ENCODE results near the gene RUNX3. TPM values are rescaled to one million over a fixed set of nuclear protein-coding genes. Genes with fewer than 3 reads are reported as not detected.

RUNX3 gene
- total RNA-seq, 2 donors from 2014 or later: 1.3 to 2.4 TPM

DNA sequence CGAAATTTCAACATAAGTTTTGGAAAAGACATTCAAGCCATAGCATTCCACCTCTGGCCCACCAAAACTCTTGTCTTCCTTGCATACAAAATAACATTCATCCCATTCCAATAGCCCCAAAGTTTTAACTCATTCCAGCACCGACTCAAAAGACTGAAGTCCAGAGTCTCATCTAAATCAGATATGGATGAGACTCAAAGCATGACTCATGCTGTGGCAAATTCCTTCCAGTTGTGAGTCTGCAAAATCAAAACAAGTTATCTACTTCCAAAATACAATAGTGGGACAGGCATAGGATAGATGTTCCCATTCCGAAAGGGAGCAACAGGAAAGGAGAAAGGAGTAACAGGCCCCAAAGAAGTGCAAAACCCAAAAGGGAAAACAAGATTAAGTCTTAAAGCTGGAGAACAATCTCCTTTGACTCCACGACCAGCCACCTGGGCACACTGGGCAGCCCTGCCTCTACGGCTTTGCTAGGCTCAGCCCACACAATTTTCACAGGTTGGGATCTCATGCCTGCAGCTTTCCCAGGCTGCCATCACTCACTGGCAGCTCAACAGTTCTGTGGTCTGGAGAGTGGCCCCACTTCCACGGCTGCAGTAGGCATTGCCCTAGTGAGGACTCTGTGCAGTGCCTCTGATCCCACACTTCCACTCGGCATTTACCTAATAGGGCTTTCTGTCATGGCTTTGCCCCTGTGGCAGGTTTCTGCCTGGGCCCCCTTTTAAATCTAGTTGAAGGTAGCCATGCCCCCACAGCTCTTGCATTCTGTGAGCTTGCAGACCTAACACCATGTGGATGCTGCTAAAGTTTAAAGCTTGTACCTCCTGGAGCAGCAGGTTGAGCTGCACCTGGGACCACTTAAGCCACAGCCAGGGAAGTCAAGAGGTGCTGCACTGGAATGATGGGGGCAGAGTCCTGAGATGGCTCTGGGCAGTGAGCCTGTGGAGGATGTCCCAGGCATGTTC lies 51.0 kb downstream of the RUNX3 start:
- DNase-seq (no peak), ATAC-seq (no peak)
- intact Hi-C loops (cut with DNase I): no loop called here

DNA sequence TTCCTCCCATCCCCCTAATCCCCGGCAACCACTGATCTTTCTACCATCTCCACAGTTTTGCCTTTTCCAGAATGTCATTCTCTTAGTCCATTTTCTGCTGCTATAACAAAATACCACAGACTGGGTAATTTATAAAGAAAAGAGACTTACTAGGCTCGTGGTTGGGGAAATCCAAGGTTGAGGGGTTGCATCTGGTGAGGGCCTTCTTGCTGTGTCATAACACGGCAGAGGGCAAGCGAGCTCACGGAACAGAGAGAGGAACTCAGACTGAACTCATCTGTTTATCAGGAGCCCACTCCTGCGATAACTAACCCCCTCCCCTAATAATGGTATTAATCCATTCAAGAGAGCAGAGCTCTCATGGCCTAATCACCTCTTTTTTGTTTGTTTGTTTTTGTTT lies 52.0 kb downstream of the RUNX3 start:
- intact Hi-C loops (cut with DNase I): no loop called here

DNA sequence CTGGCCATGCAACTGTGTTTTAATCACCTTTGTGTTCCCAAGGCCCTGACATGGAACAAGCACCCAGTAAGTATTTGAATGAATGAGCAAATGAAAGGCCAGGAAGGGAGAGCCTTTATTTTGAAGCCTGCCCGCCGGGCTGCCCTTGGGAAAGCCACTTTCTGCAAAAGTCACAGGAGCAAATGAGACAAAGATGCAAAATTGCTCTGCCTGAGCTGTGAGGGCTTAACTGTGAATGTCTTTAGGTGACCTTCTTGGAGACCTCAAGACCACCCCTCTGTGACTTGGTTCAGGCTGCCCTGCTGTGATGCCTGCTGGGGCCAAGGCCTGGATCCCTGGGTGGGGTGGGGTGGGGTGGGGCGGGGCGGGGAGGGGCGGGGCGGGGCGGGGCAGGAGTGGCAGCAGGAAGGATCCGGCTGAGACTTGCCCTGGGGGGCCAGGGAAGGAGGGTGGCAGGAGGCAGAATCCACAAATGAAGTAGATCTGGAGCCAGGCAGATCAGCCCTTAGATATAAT lies 54.0 kb downstream of the RUNX3 start:
- ATAC-seq: no peak
- no peak for DNase-seq
- intact Hi-C loops (cut with DNase I): no loop called here

More for the DNA sequence above, 52.0 kb downstream of the RUNX3 start:
- ATAC-seq (no peak), DNase-seq (no peak)

DNA sequence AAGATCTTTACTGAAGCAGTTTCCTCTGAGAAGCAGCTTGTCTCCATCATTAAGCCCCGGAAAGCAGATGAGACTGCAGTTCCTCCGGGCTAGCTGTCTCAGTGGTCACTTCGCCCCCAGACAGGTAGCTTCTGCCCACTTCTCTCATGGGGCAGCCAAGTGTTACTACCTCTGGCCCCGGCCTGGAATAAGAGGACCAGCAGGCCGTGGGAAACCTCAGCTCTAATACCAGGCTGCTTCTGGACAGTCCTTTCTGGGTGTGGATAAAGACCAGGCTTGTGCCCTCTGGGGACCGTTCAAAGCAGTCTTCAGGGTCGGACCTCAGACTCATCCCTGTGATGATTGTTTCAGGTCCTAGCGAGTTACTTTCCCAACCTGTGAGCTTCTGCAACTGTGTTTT lies 54.8 kb downstream of the RUNX3 start:
- no peak for DNase-seq

GRCh38 chr1:24874611-24875234 lies 55.4 kb downstream of the RUNX3 start:
- ATAC-seq: no peak

More for the DNA sequence above, 54.8 kb downstream of the RUNX3 start:
- intact Hi-C loops (cut with DNase I): no loop called here
- no peak for ATAC-seq

DNA sequence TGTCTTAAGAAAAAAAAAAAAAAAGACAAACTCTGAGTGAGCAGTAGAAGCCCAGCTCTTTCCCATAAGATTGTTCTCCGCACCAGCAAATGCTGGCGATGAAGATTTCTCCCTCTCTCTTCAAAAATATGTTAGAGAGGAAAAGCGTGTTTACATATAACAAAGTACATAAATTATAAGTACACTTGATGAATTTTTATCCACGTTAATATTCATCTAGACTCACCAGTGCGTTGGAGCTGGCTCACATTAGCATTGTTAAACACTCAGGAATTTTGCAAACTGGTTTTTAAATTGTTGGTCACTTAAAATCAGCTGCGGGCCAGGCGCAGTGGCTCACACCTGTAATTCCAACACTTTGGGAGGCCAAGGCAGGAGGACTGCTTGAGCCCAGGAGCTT lies 56.0 kb downstream of the RUNX3 start:
- intact Hi-C loops (cut with DNase I): no loop called here
- DNase-seq: no peak

More at GRCh38 chr1:24874611-24875234, 55.4 kb downstream of the RUNX3 start:
- no peak for DNase-seq
- intact Hi-C loops (cut with DNase I): no loop called here

DNA sequence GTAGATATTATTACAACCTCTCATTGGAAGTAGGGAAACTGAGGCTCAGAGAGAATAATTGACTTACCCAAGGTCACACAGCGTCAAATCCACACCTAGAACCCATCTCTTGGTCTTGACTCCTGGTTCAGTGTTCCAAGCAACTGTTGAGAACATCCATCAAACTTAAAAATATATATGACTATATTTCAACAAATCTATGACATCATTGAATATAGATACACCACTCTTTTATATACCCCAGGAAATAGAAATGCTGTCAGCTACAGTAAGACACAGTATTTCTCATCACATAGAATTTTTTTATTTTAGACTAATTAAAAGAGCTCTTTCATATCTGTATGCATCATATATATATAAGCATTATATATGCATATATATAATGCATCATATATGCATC lies 56.9 kb downstream of the RUNX3 start:
- DNase-seq: no peak
- intact Hi-C loops (cut with DNase I): no loop called here
- ATAC-seq: no peak

More for the DNA sequence above, 56.0 kb downstream of the RUNX3 start:
- no peak for ATAC-seq

DNA sequence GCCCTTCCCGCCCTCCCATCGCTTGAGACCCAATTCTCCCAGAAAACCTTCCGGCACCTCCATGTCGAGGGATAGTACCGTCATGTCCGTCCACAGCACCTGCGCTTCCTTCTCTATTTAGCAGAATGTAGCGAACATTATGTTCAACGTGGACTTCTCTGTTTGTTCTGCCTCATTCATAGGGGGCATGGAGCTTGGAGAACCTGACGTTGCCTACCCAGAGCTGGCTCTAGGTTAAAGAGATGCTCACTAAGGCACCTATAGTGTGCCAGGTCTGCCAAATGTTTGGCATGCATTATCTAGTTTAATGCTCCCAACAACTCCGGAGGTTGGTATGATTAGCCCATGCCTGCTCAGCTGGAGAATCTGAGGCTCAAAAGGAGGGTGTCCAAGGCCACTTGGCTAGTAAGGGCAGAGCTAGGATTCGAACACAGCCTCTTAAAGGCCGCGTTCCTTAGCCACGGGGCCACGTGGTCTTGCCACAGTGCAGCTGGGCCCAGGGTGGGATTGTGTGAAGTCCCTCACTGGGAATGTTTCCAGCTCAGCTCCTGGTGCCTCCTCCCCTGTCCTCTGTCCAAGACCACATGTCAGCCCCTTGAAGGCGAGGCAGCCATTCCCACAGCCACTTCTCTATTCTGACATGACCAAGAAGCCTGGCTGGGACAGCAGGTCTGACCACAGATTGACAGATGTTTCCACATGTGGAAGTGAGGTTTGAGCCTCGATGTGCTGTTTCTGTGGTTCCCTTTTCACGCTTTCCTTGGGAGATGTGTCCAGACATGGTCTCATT lies 57.8 kb downstream of the RUNX3 start:
- ATAC-seq (peak; percentile 56 to 57), DNase-seq (no peak)
- intact Hi-C loops (cut with DNase I): no loop called here

DNA sequence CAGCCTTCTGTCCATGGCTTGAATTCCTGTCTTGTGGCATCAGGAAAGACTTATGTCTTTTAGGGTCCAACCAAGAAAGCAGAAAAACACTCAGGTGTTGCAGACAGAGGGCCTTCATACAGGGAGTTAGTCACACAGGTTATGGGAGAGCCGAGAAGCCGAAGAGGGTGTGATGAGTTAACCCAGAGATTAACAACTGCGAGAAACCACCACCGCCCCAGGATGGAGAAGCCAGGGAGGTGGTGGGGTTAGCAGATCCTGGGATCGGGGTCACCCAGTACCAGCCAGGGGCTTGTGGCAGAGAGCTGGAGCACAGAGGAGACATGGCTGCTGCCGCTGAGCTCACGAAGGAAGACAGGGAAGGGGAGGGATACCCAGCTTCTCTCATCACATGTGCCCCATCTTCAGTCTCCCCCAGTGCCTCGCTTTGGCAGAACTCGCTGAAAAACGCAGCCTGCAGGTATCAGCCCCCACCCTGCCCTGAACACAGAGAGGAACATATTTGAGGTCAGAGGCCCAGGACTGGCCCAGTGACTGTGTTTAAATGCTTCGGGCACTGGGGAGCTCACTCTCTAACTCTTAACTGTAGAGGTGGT lies 58.7 kb downstream of the RUNX3 start:
- DNase-seq: no peak
- ATAC-seq: no peak
- intact Hi-C loops (cut with DNase I): no loop called here

DNA sequence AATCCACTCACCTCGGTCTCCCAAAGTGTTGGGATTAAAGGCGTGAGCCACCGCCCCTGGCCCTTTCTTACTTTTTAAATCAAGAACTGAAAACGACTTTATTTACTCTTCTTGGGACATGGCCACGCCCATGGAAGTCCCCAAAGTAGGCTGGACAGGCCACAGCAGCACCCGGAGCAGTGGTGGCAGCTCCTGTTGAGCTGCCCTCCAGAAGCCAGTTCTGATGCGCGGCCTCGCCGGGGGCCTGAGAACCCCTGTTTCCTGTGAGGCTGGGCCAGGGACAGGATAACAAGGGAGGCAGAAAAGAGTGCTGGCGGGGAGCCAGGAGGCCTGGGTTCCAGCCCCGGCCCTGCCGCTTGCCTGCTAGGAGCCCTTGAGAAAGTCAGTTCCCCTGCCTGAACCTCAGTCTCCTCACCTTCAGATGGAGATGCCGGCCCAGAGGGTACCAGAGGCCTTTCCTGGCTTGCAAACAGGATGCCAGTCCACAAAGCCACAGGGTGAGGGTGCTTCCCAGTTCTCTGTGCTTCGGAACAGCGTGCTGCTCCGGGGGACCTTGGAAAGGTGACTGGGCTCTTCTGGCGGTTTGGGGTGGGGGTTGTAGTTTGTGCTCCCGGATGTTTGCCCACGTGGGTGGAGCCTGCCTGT lies 59.4 kb downstream of the RUNX3 start:
- no peak for DNase-seq
- no peak for ATAC-seq
- intact Hi-C loops (cut with DNase I): no loop called here

DNA sequence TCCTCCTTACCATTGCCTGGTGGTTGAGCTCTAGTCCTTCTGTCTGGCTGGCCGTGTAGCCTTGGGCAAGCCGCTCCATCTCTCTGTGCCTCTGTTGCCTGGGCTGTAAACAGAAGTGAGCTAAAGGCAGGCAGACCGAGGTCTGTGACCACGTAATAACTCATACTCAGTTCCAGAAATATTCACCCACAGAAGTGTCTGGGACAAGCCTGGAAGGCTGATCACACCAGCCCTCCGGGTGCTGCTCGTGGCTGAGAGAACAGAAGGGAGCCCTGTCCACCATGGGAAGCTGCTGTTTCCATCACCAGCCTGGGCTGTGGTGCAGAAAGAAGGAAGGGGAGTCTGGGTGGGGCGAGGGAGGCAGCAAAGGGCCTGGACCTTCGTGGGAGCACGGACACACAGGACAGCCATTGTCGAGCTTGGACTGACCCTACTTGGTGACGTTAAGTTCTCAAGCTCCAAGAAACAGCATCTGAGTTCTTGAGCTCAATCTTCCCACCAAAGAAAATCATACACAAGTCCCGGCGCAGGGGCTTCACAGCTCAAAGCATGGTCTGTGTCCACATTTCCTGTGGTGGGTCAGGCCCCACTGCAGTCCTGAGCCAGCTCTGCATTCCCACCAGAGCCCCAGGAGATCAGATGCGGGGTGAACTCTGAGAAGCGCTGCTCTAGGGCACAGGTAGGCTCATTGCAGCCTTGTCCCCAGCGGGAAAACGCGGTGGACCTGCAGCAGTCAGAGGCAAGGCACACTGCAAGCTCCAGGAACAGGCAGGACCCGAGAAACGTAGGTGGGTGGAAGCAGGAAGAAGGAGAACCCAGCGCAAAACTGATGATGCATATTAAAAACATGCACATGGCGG lies 61.8 kb downstream of the RUNX3 start:
- DNase-seq (no peak), ATAC-seq (no peak)
- intact Hi-C loops (cut with DNase I): no loop called here

DNA sequence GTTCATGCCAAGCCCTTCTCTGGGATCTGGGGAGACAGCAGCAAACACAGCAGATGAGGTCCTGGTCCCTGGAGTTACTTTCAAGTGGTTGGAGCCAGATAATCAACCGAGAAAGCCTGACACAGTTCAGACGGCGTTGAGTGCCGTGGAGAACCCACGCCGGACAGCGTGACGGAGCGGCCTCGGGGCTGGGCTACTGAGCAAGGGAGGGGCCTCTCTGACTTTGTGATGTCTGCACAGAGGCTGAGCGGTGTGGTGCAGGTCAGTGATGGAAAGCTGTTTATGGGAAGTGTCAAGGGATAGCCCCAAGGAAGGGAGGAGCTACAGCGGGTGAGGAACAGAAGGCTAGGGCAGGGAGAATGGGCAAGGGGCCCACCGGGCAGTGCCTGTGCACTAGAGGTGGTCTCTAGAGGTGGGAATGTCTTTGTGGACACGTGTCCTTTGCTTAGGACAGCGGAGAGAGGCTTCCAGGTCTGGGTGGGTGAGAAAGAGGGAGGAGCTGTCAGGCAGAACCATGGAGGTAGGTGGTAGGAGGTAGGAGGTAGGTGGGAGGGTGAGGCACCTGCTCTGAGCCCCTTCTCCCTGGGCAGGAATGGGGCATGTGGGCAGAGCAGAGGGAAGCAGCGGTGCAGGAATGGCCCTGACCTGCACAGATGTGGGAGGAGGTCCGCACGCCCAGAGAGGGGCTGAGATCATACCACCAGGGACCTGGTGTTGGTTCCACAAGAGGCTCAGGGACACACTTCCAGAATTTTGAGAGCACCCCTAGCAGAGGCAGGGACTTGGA lies 62.8 kb downstream of the RUNX3 start:
- intact Hi-C loops (cut with DNase I): no loop called here
- no peak for DNase-seq
- no peak for ATAC-seq

GRCh38 chr1:24866211-24867083 lies 63.6 kb downstream of the RUNX3 start:
- intact Hi-C loops (cut with DNase I): no loop called here
- DNase-seq (no peak), ATAC-seq (no peak)

- no peak for DNase-seq
- intact Hi-C loops (cut with DNase I): no loop called here
- ATAC-seq: no peak
Observed at GRCh38 chr1:24865587-24865986, 64.5 kb downstream of the RUNX3 start.

DNA sequence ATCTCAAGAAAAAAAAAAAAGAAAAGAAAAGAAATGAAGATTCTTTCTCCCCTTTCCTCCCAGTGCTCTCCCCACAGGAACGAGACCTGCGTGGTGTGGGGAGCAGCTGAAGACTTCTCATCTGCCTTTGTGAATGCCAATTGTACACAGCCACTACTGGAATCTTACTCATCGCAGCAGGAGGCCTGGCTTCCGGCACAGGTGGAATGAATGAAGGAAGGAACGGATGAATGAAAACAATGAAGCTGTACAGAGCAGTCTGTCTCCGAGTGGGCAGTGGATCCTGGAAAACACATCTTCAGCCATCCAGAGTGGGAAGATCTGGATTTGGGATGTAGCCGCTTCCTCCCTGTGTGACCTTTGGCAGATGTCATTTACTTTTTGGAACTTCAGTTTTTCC lies 64.9 kb downstream of the RUNX3 start:
- ATAC-seq (no peak), DNase-seq (no peak)
- intact Hi-C loops (cut with DNase I): no loop called here

DNA sequence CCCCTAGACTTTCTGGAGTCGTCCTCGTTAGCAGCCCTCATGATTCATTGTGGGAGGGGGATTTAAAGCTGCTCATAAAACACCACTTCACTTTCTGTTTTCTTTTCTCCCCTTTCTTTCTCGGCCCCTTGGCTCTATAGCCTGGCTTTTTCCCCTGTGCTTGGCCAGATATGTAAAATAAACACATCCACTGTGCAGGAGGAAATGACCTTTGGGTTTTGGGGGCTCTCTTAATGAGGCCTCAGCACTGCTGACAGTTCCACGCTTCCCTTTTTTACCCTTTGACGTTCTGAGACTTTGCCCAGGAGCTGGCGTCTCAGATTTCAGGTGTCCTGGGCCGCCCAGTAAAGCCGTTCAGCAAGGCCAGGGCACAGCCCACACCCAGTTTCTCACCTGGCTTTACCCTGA lies 65.7 kb downstream of the RUNX3 start:
- DNase-seq: no peak
- ATAC-seq: no peak
- intact Hi-C loops (cut with DNase I): no loop called here

Measured in left cardiac atrium (tissue), 4 donors.